A549 (cell line): ENCODE results near the gene SLC8A2. TPM values are rescaled to one million over a fixed set of nuclear protein-coding genes. Genes with fewer than 3 reads are reported as not detected.

Source experiments
- ATAC-seq, 2 experiments: fragments of 200-7000 bp in 1 of 2; fragments of >200 bp in 1 of 2; cut with Nextera tagmentation in 1 of 2; cut with Tn5 transposase in 1 of 2; 3 replicates each; pipeline versions ENCODE4 v1.8.0 to v1.9.1; 2018 to 2020; ENCODE audit warnings: mild to moderate bottlenecking in 1 of 2, moderate library complexity in 1 of 2
- CTCF ChIA-PET: fragments of 300-600 bp; sonication (Branson Sonifier 250); formaldehyde crosslinking; extraction: SDS; loops from one replicate; lab custom pipeline; 2021; ENCODE audit warnings: antibody characterized with exemption, inconsistent platforms; lab: Yijun Ruan, JAX
- POLR2A ChIA-PET: fragments of 350-600 bp; formaldehyde crosslinking; extraction: SDS; loops from one replicate; lab custom pipeline; 2021; ENCODE audit warnings: antibody characterized with exemption, inconsistent platforms; lab: Yijun Ruan, JAX
- DNase-seq, 2 experiments: peaks; one replicate each; pipeline versions ENCODE4 v3.0.0 to v3.0.0-alpha.2; 2011 to 2016; ENCODE audit warnings: low read depth in 1 of 2, low spot score in 1 of 2
- FAIRE-seq: peaks from 2 replicates; lab custom pipeline; 2011; peaks lifted over from hg19 to GRCh38; lab: Jason Lieb, UNC
- H3K27ac ChIP-seq, 2 experiments: fragments of >200 bp; sonication (Bioruptor Twin); formaldehyde crosslinking; 3 replicates each; pipeline ENCODE4 v1.5.1; 2016 to 2017
- H3K4me1 ChIP-seq: fragments of >200 bp; sonication (Bioruptor Twin); formaldehyde crosslinking; 3 replicates; pipeline ENCODE4 v1.6.1; 2016
- H3K4me2 ChIP-seq: fragments of >200 bp; sonication (Bioruptor Twin); formaldehyde crosslinking; 3 replicates; pipeline ENCODE4 v1.6.1; 2016
- H3K4me3 ChIP-seq: fragments of >200 bp; sonication (Bioruptor Twin); formaldehyde crosslinking; 3 replicates; pipeline ENCODE4 v1.5.1; 2016
- H3K9me3 ChIP-seq: fragments of >200 bp; sonication (Bioruptor Twin); formaldehyde crosslinking; 3 replicates; pipeline ENCODE4 v1.6.1; 2016
- BHLHE40 ChIP-seq: IDR thresholded peaks from 2 replicates; pipeline ENCODE4 v1.6.1; 2012; ENCODE audit warnings: low read depth, low read length, inconsistent platforms
- CBX2 ChIP-seq: fragments of 200-600 bp; sonication (generic); IDR thresholded peaks from 2 replicates; pipeline ENCODE4 v1.6.1; 2016; ENCODE audit warnings: low read depth, mild to moderate bottlenecking, borderline replicate concordance
- CBX8 ChIP-seq: fragments of 200-600 bp; sonication (generic); IDR thresholded peaks from 2 replicates; pipeline ENCODE4 v1.6.1; 2016
- CEBPB ChIP-seq, 2 experiments: fragments of >200 bp in 1 of 2; sonication (Bioruptor Twin) in 1 of 2; formaldehyde crosslinking in 1 of 2; IDR thresholded peaks; 2 replicates each; pipeline ENCODE4 v1.6.1; 2012 to 2016
- CHD2 ChIP-seq: fragments of 150-350 bp; IDR thresholded peaks from 2 replicates; pipeline ENCODE4 v1.6.1; 2014; ENCODE audit warnings: low read length; ENCODE audit not compliant: partially characterized antibody
- EHF ChIP-seq: fragments of 250-450 bp; sonication (Bioruptor Pico); IDR thresholded peaks from 2 replicates; pipeline ENCODE4 v1.5.0; 2020; ENCODE audit warnings: mild to moderate bottlenecking
- EHMT2 ChIP-seq: fragments of 200-600 bp; sonication (generic); IDR thresholded peaks from 2 replicates; pipeline ENCODE4 v1.6.1; 2016; ENCODE audit warnings: antibody characterized with exemption, low read depth, mild to moderate bottlenecking, moderate library complexity
- EP300 ChIP-seq, 2 experiments: fragments of >200 bp; sonication (Bioruptor Twin); formaldehyde crosslinking; IDR thresholded peaks; 2 replicates in 1 of 2; 3 replicates in 1 of 2; pipeline ENCODE4 v1.6.1; 2016 to 2017
- HOXA7 ChIP-seq: fragments of 250-450 bp; sonication (Bioruptor Pico); IDR thresholded peaks from 2 replicates; pipeline ENCODE4 v1.5.0; 2020; ENCODE audit warnings: mild to moderate bottlenecking, moderate library complexity
- HOXB5 ChIP-seq: fragments of 250-450 bp; sonication (Bioruptor Pico); IDR thresholded peaks from 2 replicates; pipeline ENCODE4 v1.5.0; 2020; ENCODE audit warnings: mild to moderate bottlenecking, moderate library complexity
- JUN ChIP-seq, 2 experiments: fragments of >200 bp; sonication (Bioruptor Twin); formaldehyde crosslinking; IDR thresholded peaks; 2 replicates in 1 of 2; 3 replicates in 1 of 2; pipeline ENCODE4 v1.6.1; 2016 to 2017
- KDM1A ChIP-seq: fragments of 200-600 bp; sonication (generic); IDR thresholded peaks from 2 replicates; pipeline ENCODE4 v1.6.1; 2016; ENCODE audit warnings: low read depth, mild to moderate bottlenecking
- NFE2L2 ChIP-seq: fragments of 150-350 bp; conservative IDR thresholded peaks from 2 replicates; pipeline ENCODE4 v1.6.1; 2014; ENCODE audit warnings: low read length
- NPAS2 ChIP-seq: fragments of 250-450 bp; sonication (Bioruptor Pico); IDR thresholded peaks from 2 replicates; pipeline ENCODE4 v1.8.0; 2022; ENCODE audit warnings: mild to moderate bottlenecking, moderate library complexity, borderline replicate concordance
- POLR2A ChIP-seq: IDR thresholded peaks from 2 replicates; pipeline ENCODE4 v1.6.1; 2012; ENCODE audit warnings: mild to moderate bottlenecking, low read length
- RNF2 ChIP-seq: fragments of 200-600 bp; sonication (generic); IDR thresholded peaks from 2 replicates; pipeline ENCODE4 v1.6.1; 2016; ENCODE audit warnings: low read depth, mild to moderate bottlenecking, antibody characterized with exemption, moderate library complexity, borderline replicate concordance
- TP53 ChIP-seq: fragments of 250-450 bp; sonication (Bioruptor Pico); IDR thresholded peaks from 2 replicates; pipeline ENCODE4 v1.5.0; 2021; ENCODE audit warnings: mild to moderate bottlenecking, moderate library complexity
- ZC3H11A ChIP-seq: fragments of 450-650 bp; IDR thresholded peaks from 2 replicates; pipeline ENCODE4 v1.6.1; 2014; ENCODE audit warnings: antibody characterized with exemption, mild to moderate bottlenecking
- ZNF302 ChIP-seq: fragments of 250-450 bp; sonication (Bioruptor Pico); IDR thresholded peaks from 2 replicates; pipeline ENCODE4 v1.9.0; 2021; ENCODE audit warnings: inconsistent platforms, mild to moderate bottlenecking, moderate library complexity
- ZSCAN20 ChIP-seq: fragments of 250-450 bp; sonication (Bioruptor Pico); IDR thresholded peaks from 2 replicates; pipeline ENCODE4 v1.8.0; 2022; ENCODE audit warnings: mild to moderate bottlenecking, moderate library complexity
- WGBS: methylation state at CpG from one replicate; pipeline ENCODE4 v1.1.6; 2017; ENCODE audit errors: missing lambda C conversion rate; 5-methylcytosine and 5-hydroxymethylcytosine counted together
- polyA plus RNA-seq, 4 experiments: library from polyadenylated mRNA; depleted of rRNA in 3 of 4; stranded (reverse); fragments of >200 nt; fragmentation: RNase III in 1 of 4; extraction: RNeasy Plus Mini Kit Qiagen cat#74134 plus additional on column Dnase treatment in 1 of 4; gene quantifications; 2 replicates in 3 of 4; 3 replicates in 1 of 4; pipeline ENCODE4 v1.2.3, GENCODE V29; 2011 to 2017
- TF ChIP-seq, protein P1 (sequence below): fragments of 200-600 bp; sonication (generic); IDR thresholded peaks from 2 replicates; pipeline ENCODE4 v1.6.1; 2016; ENCODE audit warnings: antibody characterized with exemption, mild to moderate bottlenecking, moderate library complexity
- TF ChIP-seq, protein P2 (sequence below): fragments of 250-450 bp; sonication (Bioruptor Pico); IDR thresholded peaks from 2 replicates; pipeline ENCODE4 v1.5.0; 2021; ENCODE audit warnings: mild to moderate bottlenecking, moderate library complexity, borderline replicate concordance
- TF ChIP-seq, protein P3 (sequence below): fragments of >200 bp; sonication (Bioruptor Twin); formaldehyde crosslinking; IDR thresholded peaks from 3 replicates; pipeline ENCODE4 v1.6.1; 2016
- TF ChIP-seq, protein P4 (sequence below): IDR thresholded peaks from 2 replicates; pipeline ENCODE4 v1.6.1; 2012

The SLC8A2 gene
- polyA plus RNA-seq, 2 of the 4 experiments (the other 2 are of a cell fraction) = 0.15 to 0.35 TPM

DNA sequence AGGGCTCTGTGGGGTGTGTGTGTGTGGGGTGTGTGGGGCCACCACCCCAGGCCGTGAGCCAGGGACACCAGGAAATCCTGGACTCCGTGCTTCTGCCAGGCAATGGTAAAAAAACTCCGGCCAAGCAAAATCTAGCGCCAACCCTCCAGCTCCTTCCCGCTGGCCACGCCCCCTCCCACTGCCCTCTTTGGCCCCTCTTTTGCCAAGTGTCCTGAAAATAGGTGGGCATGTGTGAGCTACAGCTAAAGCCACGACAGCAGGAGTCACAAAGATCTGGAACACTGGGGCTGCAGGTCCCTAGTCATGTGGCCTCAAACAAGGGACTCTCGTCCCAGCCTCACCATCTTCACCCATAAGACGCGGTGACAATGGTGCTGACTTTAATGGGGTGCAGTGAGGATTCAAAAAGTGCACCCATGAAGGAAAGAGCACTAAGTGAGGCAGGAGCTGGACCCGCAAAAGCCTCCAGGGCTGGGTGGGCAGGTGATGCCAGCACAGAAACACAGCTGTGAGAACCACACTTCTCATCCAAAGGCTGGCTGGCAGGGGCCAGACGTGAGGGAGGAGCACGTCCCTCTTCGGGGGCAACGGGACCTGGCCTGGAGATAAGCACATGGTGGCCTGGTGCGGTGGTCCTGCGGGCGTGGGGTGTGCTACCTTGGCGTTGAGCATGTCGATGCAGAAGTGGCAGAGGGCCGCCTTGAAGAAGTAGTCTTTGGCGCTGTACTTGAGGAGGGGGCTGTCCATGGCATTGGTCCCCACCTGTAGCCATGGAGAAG is 19.9 kb upstream of the SLC8A2 start:
- POLR2A ChIA-PET = interaction anchor here (0.5 to 0.7 kb wide), 2 partner anchors 8 to 143 kb away, joined by 3 to 4 read pairs; partner anchors contain the start of genes DHX34 and KPTN
- H3K4me3 ChIP-seq = no peak overlapping the region
- WGBS = 93% methylated on average over 22 of the region's 22 CpGs
- TF ChIP-seq EHMT2 (no peak), JUN (IDR thresholded peaks at IDR 0.05) (no peak), POLR2A (0 out of 2 replicates have a peak, but pooled peaks have one; percentile 8)
- TF ChIP-seq, all 56 proteins: peak for 1
- Histone ChIP-seq H3K4me1 (no peaks in the 10 kb centered on the region), H3K9me3 (no peaks in the 10 kb centered on the region), H3K4me2 (no peak overlapping the region), H3K27ac (no peak overlapping the region)
- no peak for ATAC-seq
- no peak for DNase-seq
- CTCF ChIA-PET = interaction anchor here (1.0 to 9.7 kb wide), 8 partner anchors 8 to 252 kb away, joined by 3 to 58 read pairs (median 6); partner anchors contain the start of genes KPTN and NAPA
- no peak for FAIRE-seq

DNA sequence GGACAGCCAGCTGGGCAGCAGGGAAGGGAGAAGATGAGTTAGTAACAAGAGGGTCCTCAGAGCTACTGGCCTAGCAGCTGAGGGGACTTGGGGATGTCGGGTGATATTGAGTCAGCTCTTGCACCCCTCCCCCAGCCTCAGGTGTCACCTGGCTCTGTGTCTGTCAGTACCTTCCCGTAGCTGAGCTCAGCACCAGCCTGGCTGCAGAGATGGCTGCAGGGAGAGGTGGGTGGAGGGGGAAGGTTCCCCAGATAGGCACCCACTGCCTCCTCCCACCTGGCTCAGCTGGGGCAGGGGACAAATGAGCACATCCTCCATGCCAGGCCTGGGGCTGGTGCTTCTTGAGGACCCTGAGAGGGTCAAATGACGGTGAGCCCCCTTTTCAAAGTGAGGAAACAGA is 19.2 kb upstream of the SLC8A2 start:
- H3K4me3 ChIP-seq = no peak overlapping the region
- no peak for DNase-seq
- no peak overlapping the region for H3K4me2 ChIP-seq
- ChIA-PET CTCF (interaction anchor here (0.6 to 9.7 kb wide), 8 partner anchors 7 to 223 kb away, joined by 3 to 58 read pairs (median 6); partner anchors contain the start of genes EHD2 and KPTN), POLR2A (interaction anchor here (0.5 to 0.7 kb wide), 2 partner anchors 54 to 142 kb away, joined by 3 to 4 read pairs; partner anchors contain the start of gene DHX34)
- WGBS = 67% methylated on average over 3 of the region's 3 CpGs
- FAIRE-seq = no peak
- TF ChIP-seq CBX2 (no peak), HOXB5 (no peak), NFE2L2 (no peak), KDM1A (no peak), BHLHE40 (no peak), TP53 (CRISPR knock-in tag) (no peak), EHF (CRISPR knock-in tag) (no peak), ZSCAN20 (CRISPR knock-in tag) (no peak), NPAS2 (CRISPR knock-in tag) (no peak), POLR2A (no peak)
- TF ChIP-seq, protein P1, sequence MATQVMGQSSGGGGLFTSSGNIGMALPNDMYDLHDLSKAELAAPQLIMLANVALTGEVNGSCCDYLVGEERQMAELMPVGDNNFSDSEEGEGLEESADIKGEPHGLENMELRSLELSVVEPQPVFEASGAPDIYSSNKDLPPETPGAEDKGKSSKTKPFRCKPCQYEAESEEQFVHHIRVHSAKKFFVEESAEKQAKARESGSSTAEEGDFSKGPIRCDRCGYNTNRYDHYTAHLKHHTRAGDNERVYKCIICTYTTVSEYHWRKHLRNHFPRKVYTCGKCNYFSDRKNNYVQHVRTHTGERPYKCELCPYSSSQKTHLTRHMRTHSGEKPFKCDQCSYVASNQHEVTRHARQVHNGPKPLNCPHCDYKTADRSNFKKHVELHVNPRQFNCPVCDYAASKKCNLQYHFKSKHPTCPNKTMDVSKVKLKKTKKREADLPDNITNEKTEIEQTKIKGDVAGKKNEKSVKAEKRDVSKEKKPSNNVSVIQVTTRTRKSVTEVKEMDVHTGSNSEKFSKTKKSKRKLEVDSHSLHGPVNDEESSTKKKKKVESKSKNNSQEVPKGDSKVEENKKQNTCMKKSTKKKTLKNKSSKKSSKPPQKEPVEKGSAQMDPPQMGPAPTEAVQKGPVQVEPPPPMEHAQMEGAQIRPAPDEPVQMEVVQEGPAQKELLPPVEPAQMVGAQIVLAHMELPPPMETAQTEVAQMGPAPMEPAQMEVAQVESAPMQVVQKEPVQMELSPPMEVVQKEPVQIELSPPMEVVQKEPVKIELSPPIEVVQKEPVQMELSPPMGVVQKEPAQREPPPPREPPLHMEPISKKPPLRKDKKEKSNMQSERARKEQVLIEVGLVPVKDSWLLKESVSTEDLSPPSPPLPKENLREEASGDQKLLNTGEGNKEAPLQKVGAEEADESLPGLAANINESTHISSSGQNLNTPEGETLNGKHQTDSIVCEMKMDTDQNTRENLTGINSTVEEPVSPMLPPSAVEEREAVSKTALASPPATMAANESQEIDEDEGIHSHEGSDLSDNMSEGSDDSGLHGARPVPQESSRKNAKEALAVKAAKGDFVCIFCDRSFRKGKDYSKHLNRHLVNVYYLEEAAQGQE = no peak
- TF ChIP-seq, protein P2, sequence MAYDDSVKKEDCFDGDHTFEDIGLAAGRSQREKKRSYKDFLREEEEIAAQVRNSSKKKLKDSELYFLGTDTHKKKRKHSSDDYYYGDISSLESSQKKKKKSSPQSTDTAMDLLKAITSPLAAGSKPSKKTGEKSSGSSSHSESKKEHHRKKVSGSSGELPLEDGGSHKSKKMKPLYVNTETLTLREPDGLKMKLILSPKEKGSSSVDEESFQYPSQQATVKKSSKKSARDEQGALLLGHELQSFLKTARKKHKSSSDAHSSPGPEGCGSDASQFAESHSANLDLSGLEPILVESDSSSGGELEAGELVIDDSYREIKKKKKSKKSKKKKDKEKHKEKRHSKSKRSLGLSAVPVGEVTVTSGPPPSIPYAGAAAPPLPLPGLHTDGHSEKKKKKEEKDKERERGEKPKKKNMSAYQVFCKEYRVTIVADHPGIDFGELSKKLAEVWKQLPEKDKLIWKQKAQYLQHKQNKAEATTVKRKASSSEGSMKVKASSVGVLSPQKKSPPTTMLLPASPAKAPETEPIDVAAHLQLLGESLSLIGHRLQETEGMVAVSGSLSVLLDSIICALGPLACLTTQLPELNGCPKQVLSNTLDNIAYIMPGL (CRISPR knock-in tag) = no peak
- H3K4me1 ChIP-seq = no peaks in the 10 kb centered on the region
- ATAC-seq = no peak
- no peaks in the 10 kb centered on the region for H3K9me3 ChIP-seq
- no peak overlapping the region for H3K27ac ChIP-seq

DNA sequence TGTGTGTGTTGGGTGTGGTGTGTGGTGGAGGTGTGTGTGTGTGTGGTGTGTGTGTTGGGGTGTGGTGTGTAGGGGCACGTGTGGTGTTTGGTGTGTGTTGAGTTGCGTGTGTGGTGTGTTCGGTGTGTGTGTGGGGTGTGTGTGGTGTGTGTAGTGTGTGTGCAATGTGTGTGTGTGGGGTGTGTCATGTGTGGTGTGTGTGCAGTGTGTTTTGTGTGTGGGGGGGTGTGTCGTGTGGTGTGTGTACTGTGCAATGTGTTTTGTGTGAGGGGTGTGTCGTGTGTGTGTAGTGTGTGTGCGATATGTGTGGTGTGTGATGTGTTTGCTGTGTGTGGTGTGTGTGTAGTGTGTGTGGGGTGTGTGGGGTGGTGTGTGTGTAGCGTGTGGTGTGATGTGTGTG is 18.3 kb upstream of the SLC8A2 start:
- ChIA-PET CTCF (interaction anchor here (1.2 to 2.9 kb wide), 4 partner anchors 11 to 209 kb away, joined by 4 to 12 read pairs (median 8); partner anchors contain the start of gene NAPA), POLR2A (no interaction called here)
- Histone ChIP-seq H3K4me1 (peaks cover 1% of the 10 kb centered on the region; the same call in 2 of the 3 replicates), H3K9me3 (no peaks in the 10 kb centered on the region), H3K4me2 (no peak overlapping the region), H3K27ac (no peak overlapping the region), H3K4me3 (no peak overlapping the region)
- DNase-seq (no peak), FAIRE-seq (no peak), ATAC-seq (no peak)
- WGBS = 85% methylated on average over 7 of the region's 7 CpGs
- no peak for TF ChIP-seq EP300 (IDR thresholded peaks at IDR 0.05)
- TF ChIP-seq ZC3H11A = no peak
- TF ChIP-seq BHLHE40 = no peak
- no peak for TF ChIP-seq CEBPB (IDR thresholded peaks at IDR 0.05)
- TF ChIP-seq ZNF302 = no peak
- TF ChIP-seq, protein P3, sequence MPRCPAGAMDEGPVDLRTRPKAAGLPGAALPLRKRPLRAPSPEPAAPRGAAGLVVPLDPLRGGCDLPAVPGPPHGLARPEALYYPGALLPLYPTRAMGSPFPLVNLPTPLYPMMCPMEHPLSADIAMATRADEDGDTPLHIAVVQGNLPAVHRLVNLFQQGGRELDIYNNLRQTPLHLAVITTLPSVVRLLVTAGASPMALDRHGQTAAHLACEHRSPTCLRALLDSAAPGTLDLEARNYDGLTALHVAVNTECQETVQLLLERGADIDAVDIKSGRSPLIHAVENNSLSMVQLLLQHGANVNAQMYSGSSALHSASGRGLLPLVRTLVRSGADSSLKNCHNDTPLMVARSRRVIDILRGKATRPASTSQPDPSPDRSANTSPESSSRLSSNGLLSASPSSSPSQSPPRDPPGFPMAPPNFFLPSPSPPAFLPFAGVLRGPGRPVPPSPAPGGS = no peak
- TF ChIP-seq POLR2A = no peak
- no peak for TF ChIP-seq HOXA7 (CRISPR knock-in tag)
- no peak for TF ChIP-seq RNF2
- TF ChIP-seq CHD2 = no peak
- TF ChIP-seq, protein P4, sequence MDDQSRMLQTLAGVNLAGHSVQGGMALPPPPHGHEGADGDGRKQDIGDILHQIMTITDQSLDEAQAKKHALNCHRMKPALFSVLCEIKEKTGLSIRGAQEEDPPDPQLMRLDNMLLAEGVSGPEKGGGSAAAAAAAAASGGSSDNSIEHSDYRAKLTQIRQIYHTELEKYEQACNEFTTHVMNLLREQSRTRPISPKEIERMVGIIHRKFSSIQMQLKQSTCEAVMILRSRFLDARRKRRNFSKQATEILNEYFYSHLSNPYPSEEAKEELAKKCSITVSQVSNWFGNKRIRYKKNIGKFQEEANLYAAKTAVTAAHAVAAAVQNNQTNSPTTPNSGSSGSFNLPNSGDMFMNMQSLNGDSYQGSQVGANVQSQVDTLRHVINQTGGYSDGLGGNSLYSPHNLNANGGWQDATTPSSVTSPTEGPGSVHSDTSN = no peak
- no peak for TF ChIP-seq CBX8
- TF ChIP-seq EHF (CRISPR knock-in tag) = no peak
